Stimulated activated CD4-positive, alpha-beta T cell treated with anti-CD3 and anti-CD28 coated beads, Interleukin-1b, Interleukin-23, amount 100 ng/mL, for 1 hour (primary cell): ENCODE results near the gene DUSP7.

ENCODE experiments used
- DNase-seq, 2 donors: peaks; one replicate each; pipeline ENCODE4 v3.0.0-alpha.2; 2020; ENCODE audit warnings: low read depth in 2 of 2

The DUSP7 gene

DNA sequence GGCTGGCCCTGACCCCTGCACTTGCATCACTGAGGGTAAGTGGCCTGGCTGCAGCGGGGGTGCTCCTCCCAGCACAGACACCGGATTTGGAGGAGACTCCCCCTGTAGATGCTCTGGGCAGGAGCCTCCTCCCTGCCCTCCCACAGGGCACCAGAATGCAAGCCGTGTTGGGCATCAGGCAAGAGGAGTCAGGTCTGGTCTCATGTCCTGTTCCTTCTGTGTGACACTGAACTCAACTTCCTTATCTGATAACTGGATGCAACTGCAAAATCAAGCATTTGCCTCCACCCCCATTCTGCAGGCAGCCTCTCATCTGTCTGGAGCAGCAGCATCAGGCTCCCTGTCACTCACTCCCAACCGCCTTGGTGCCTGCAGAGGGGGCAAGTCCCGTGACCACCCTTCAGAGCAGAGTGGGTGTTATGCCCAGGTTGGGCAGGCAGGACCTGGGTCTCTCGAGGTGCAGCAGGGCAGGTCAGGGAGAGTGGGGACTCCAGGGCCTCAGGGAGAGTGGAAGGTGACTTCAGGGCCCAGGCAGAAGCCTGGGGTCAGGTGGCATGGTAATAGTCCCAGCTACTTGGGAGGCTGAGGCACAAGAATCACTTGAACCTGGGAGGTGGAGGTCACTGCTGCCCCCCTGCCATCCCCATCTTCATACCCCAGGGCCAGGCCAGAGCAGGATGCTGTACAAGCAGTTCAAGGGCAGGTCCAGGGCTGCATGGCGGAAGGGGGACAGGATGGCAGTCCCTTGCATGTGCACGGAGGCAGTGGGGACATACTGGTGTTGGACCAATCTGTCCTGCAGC lies 50.2 kb downstream of the DUSP7 start:
- DNase-seq = no peak

DNA sequence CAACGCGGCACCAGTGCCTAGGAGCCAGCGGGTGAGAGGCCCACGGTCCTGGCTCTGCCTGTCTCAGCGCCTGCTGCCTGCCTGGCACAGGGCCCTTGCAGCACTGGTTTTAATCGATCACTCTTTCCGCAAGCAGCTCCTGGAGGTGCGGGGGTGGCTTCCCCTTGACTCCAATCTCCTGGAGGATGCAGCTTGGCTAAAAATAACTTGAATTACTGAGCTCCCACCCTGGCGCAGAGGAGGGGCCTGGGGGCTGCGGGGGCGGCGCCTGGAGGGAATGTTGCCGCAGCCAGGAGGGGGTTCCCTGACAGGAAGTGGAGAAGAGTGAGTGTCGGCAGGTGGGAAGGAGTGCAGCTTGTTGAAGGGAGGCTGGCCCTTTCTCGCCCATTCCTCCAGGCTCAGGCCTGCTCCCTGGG lies 50.8 kb downstream of the DUSP7 start:
- DNase-seq = no peak

DNA sequence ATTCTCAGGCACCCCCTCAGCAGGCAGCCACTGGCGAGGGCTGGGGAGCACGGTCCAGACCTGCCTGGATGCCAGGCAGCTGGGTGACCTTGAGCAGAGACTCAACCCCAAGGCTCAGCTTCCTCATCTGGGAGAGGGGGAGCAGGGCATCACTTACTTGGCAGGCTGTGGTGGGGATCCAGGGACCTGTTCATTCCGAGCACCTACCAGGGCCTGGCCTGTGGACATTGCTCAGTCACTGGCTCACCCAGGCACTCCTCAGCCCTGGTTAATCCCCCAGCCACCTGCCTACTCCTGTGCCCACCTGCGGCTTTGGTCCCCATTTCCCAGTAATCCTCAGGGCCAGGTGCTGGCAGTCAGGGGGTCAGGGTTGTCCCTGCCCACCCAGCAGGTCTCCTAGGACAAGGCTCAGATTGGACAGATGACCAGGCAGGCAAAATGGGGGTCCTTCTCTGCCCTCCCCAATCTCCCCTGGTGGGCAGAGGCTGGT lies 51.4 kb downstream of the DUSP7 start:
- no peak for DNase-seq

DNA sequence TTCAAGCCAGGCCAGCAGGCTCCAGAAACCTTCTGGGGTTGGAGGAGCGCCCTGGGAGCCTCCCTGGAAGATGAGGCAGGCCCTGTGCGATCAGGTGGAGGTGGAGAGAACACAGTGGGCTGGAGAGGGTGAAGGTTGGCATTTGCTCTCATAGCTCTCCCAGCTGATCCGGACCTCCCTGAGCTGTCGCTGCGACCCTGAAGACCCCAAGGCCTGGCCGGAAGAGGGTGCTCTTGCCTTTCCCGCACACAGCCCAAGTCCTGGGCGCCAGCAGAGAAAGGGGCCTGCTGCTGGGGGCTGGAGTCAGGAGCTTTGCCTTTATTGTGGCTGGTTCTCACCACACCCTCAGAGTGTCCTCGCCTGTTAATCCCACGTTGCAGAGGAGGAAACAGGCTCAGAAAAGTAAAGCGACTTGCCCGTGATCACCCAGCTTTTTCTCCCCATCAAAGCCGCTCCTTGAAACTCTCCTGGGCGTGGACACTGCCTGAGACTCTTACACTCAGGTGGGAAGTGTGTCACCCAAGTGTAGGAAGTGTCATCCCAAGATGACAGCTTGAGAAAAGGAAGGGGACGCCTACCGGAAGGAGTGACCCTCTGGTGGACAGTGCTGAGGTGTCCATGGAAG lies 52.1 kb downstream of the DUSP7 start:
- no peak for DNase-seq

DNA sequence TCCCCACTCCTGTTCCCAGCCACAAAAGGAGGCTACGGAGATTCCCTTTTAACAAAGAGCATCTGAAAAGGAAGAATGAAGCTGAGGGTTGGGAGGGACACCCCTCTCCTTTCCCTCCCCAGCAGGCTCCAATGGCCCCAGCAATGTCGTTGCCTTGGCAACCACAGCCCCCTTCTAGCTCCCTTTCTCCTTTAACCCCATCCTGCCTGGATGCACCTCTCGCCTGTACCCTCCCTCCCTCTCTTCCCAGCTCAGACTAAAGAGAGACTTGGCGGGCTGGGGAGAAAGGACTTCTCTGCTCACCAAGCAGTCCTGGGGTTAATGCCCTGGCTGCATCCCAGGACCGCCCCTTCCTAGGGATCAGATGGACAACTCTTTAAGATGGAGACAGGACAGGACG lies 53.6 kb downstream of the DUSP7 start:
- no peak for DNase-seq

GRCh38 chr3:52001443-52001974 lies 54.9 kb downstream of the DUSP7 start:
- peak; percentile 69 for DNase-seq

- DNase-seq = no peak
These were observed 56.5 kb downstream of the DUSP7 start for GRCh38 chr3:51999846-52000245.
